ENCODE results near the gene ATP6V1G3.
"Not testable (repeated sequence)": the region's sequence is repeated elsewhere in the genome, so short reads cannot be mapped to it uniquely, and the experiment has no call there.

ATP6V1G3 gene

GRCh38 chr1:198495631-198496030, 44.8 kb downstream of the ATP6V1G3 start:
- DNase-seq: no peak

- no peak for DNase-seq
These were observed 45.8 kb downstream of the ATP6V1G3 start for GRCh38 chr1:198494658-198495103.

GRCh38 chr1:198494139-198494538, 46.3 kb downstream of the ATP6V1G3 start:
- DNase-seq: no peak

- no peak for DNase-seq
These were observed 47.2 kb downstream of the ATP6V1G3 start for GRCh38 chr1:198493329-198493728.

GRCh38 chr1:198492872-198493271, 47.6 kb downstream of the ATP6V1G3 start:
- DNase-seq: no peak

- no peak for DNase-seq
These were observed 48.9 kb downstream of the ATP6V1G3 start for GRCh38 chr1:198491596-198491995.

GRCh38 chr1:198491028-198491427, 49.5 kb downstream of the ATP6V1G3 start:
- DNase-seq: no peak

GRCh38 chr1:198490224-198490623, 50.3 kb downstream of the ATP6V1G3 start:
- DNase-seq: no peak

- no peak for DNase-seq
These were observed 53.6 kb downstream of the ATP6V1G3 start for GRCh38 chr1:198486903-198487302.

GRCh38 chr1:198483645-198484044, 56.8 kb downstream of the ATP6V1G3 start:
- DNase-seq: no peak

GRCh38 chr1:198483006-198483405, 57.5 kb downstream of the ATP6V1G3 start:
- no peak for DNase-seq

- DNase-seq: no peak
These were observed 58.8 kb downstream of the ATP6V1G3 start for GRCh38 chr1:198481661-198482060.

GRCh38 chr1:198480876-198481275, 59.6 kb downstream of the ATP6V1G3 start:
- no peak for DNase-seq

- DNase-seq: not testable (repeated sequence)
These were observed 63.1 kb downstream of the ATP6V1G3 start for GRCh38 chr1:198477354-198477753.
